IMR-90 (cell line): ENCODE results near the gene MAPK1. TPM values are rescaled to one million over a fixed set of nuclear protein-coding genes. Genes with fewer than 3 reads are reported as not detected.

ENCODE experiments used
- ATAC-seq: fragments of 200-7000 bp; cut with Tn5 transposase; 2 replicates; pipeline ENCODE4 v1.9.1; 2020; ENCODE audit warnings: low read depth, mild to moderate bottlenecking, moderate library complexity
- BruUV-seq: library from RNA; stranded (reverse); fragments of 400-500 nt; replicated peaks from 2 replicates; lab custom pipeline; 2021; lab: Mats Ljungman, UMichigan
- CTCF ChIA-PET: fragments of 300-600 bp; formaldehyde crosslinking; extraction: SDS; loops from one replicate; lab custom pipeline; 2021; ENCODE audit warnings: antibody characterized with exemption; lab: Yijun Ruan, JAX
- POLR2A ChIA-PET: fragments of 300-600 bp; sonication (Branson Sonifier 250); formaldehyde crosslinking; loops from one replicate; lab custom pipeline; 2022; ENCODE audit warnings: antibody characterized with exemption; ENCODE audit not compliant: unreplicated experiment; lab: Charles Lee
- DNase-seq: peaks from one replicate; pipeline ENCODE4 v3.0.0; 2013
- H2AFZ ChIP-seq: replicated peaks from 2 replicates; pipeline ENCODE3; 2013; ENCODE audit warnings: low read length, mild to moderate bottlenecking; ENCODE audit not compliant: poor library complexity
- H2AK5ac ChIP-seq: 2 replicates; pipeline ENCODE4 v1.6.1; 2013; ENCODE audit warnings: low read depth, low read length, inconsistent platforms
- H2AK9ac ChIP-seq: replicated peaks from 2 replicates; pipeline ENCODE3; 2013; ENCODE audit warnings: mild to moderate bottlenecking, low read depth, low read length, moderate library complexity; ENCODE audit not compliant: poor library complexity
- H2BK120ac ChIP-seq: 2 replicates; pipeline ENCODE4 v1.6.1; 2013; ENCODE audit warnings: low read depth, low read length, inconsistent platforms
- H2BK15ac ChIP-seq: 3 replicates; pipeline ENCODE4 v1.6.1; 2013; ENCODE audit warnings: low read depth, low read length, inconsistent platforms
- H2BK20ac ChIP-seq: 2 replicates; pipeline ENCODE4 v1.6.1; 2013; ENCODE audit warnings: low read depth, mild to moderate bottlenecking, inconsistent platforms, low read length, moderate library complexity
- H2BK5ac ChIP-seq: 2 replicates; pipeline ENCODE4 v1.6.1; 2013; ENCODE audit warnings: mild to moderate bottlenecking, low read depth, low read length, inconsistent platforms; ENCODE audit not compliant: poor library complexity, severe bottlenecking
- H3K14ac ChIP-seq: replicated peaks from 2 replicates; pipeline ENCODE4 v1.6.1; 2013; ENCODE audit warnings: low read depth, low read length, inconsistent platforms
- H3K18ac ChIP-seq: 2 replicates; pipeline ENCODE4 v1.6.1; 2013; ENCODE audit warnings: low read depth, low read length, control low read depth
- H3K23ac ChIP-seq: 2 replicates; pipeline ENCODE4 v1.6.1; 2013; ENCODE audit warnings: low read depth, low read length, inconsistent platforms
- H3K27ac ChIP-seq: 2 replicates; pipeline ENCODE4 v1.5.1; 2013; ENCODE audit warnings: mild to moderate bottlenecking, control low read depth, low read length; ENCODE audit not compliant: insufficient read depth
- H3K27me3 ChIP-seq: 2 replicates; pipeline ENCODE4 v1.6.1; 2013; ENCODE audit warnings: low read length; ENCODE audit not compliant: control insufficient read depth, insufficient read depth
- H3K36me3 ChIP-seq: 2 replicates; pipeline ENCODE4 v1.6.1; 2013; ENCODE audit warnings: low read length, mixed read lengths; ENCODE audit not compliant: control insufficient read depth, insufficient read depth
- H3K4ac ChIP-seq: 2 replicates; pipeline ENCODE4 v1.6.1; 2013; ENCODE audit warnings: low read depth, low read length, inconsistent platforms
- H3K4me1 ChIP-seq: 2 replicates; pipeline ENCODE4 v1.6.1; 2013; ENCODE audit warnings: low read length, mixed read lengths; ENCODE audit not compliant: control insufficient read depth, insufficient read depth
- H3K4me2 ChIP-seq: 2 replicates; pipeline ENCODE4 v1.6.1; 2013; ENCODE audit warnings: low read depth, mild to moderate bottlenecking, control low read depth, low read length, moderate library complexity
- H3K4me3 ChIP-seq: 2 replicates; pipeline ENCODE4 v1.5.1; 2013; ENCODE audit warnings: low read depth, mild to moderate bottlenecking, control low read depth, low read length, moderate library complexity; ENCODE audit not compliant: insufficient read depth
- H3K56ac ChIP-seq: 2 replicates; pipeline ENCODE4 v1.6.1; 2013; ENCODE audit warnings: low read length, inconsistent platforms; ENCODE audit not compliant: insufficient read depth; ENCODE audit errors: extremely low read depth
- H3K79me1 ChIP-seq, 2 experiments: 2 replicates each; pipeline ENCODE4 v1.6.1; 2013; ENCODE audit warnings: low read length in 2 of 2, inconsistent platforms in 1 of 2, low read depth in 1 of 2
- H3K9ac ChIP-seq: 2 replicates; pipeline ENCODE4 v1.6.1; 2013; ENCODE audit warnings: low read depth, low read length, control low read depth
- H3K9me1 ChIP-seq: 2 replicates; pipeline ENCODE4 v1.6.1; 2013; ENCODE audit warnings: low read length, inconsistent platforms; ENCODE audit not compliant: insufficient read depth
- H3K9me3 ChIP-seq: 2 replicates; pipeline ENCODE4 v1.6.1; 2013; ENCODE audit warnings: low read length; ENCODE audit not compliant: control insufficient read depth, insufficient read depth
- H4K20me1 ChIP-seq: 2 replicates; pipeline ENCODE4 v1.6.1; 2013; ENCODE audit warnings: low read length, inconsistent platforms; ENCODE audit not compliant: insufficient read depth
- H4K5ac ChIP-seq: 2 replicates; pipeline ENCODE4 v1.6.1; 2013; ENCODE audit warnings: mild to moderate bottlenecking, low read depth, low read length, control low read depth
- H4K8ac ChIP-seq, 2 experiments: 2 replicates each; pipeline ENCODE4 v1.6.1; 2013; ENCODE audit warnings: low read depth in 2 of 2, low read length in 2 of 2, control low read depth in 1 of 2, inconsistent platforms in 1 of 2
- H4K91ac ChIP-seq: 2 replicates; pipeline ENCODE4 v1.6.1; 2013; ENCODE audit warnings: low read depth, low read length, inconsistent platforms; ENCODE audit not compliant: insufficient read depth
- BHLHE40 ChIP-seq: fragments of 150-350 bp; IDR thresholded peaks from 2 replicates; pipeline ENCODE4 v1.6.1; 2016; ENCODE audit warnings: mild to moderate bottlenecking, low read depth, low read length
- CEBPB ChIP-seq: IDR thresholded peaks from 2 replicates; pipeline ENCODE4 v1.6.1; 2012; ENCODE audit warnings: low read depth, low read length, improper control_type of control experiment
- CHD1 ChIP-seq: IDR thresholded peaks from 2 replicates; pipeline ENCODE4 v1.6.1; 2012; ENCODE audit warnings: low read depth, low read length, improper control_type of control experiment
- CTCF ChIP-seq: conservative IDR thresholded peaks from 2 replicates; pipeline ENCODE4 v1.5.1; 2012; ENCODE audit warnings: mild to moderate bottlenecking, low read depth, low read length, improper control_type of control experiment
- MAFK ChIP-seq: IDR thresholded peaks from 2 replicates; pipeline ENCODE4 v1.6.1; 2012; ENCODE audit warnings: low read depth, low read length, improper control_type of control experiment
- MAZ ChIP-seq: IDR thresholded peaks from 2 replicates; pipeline ENCODE4 v1.6.1; 2012; ENCODE audit warnings: low read depth, mild to moderate bottlenecking, low read length, improper control_type of control experiment, moderate library complexity, borderline replicate concordance
- MXI1 ChIP-seq: IDR thresholded peaks from 2 replicates; pipeline ENCODE4 v1.6.1; 2012; ENCODE audit warnings: low read depth, mild to moderate bottlenecking, low read length, moderate library complexity, borderline replicate concordance
- NFE2L2 ChIP-seq: fragments of 150-350 bp; IDR thresholded peaks from 2 replicates; pipeline ENCODE4 v1.6.1; 2016; ENCODE audit warnings: low read depth, mild to moderate bottlenecking, low read length
- RAD21 ChIP-seq: IDR thresholded peaks from 2 replicates; pipeline ENCODE4 v1.6.1; 2012; ENCODE audit warnings: low read length, improper control_type of control experiment
- RCOR1 ChIP-seq: IDR thresholded peaks from 2 replicates; pipeline ENCODE4 v1.6.1; 2012; ENCODE audit warnings: mild to moderate bottlenecking, low read length, improper control_type of control experiment; ENCODE audit not compliant: insufficient replicate concordance
- SMC3 ChIP-seq: fragments of 150-350 bp; IDR thresholded peaks from 2 replicates; pipeline ENCODE4 v1.6.1; 2016; ENCODE audit warnings: low read depth, mild to moderate bottlenecking, antibody characterized with exemption, low read length, moderate library complexity
- WGBS, 2 experiments: methylation state at CpG; one replicate each; pipeline versions ENCODE4 v1.1.5 to v1.1.7; 2013; ENCODE audit warnings: missing lambda C conversion rate in 2 of 2; ENCODE audit not compliant: insufficient read length in 1 of 2; ENCODE audit errors: extremely low coverage in 2 of 2; 5-methylcytosine and 5-hydroxymethylcytosine counted together
- dilution Hi-C: fragments of 300-500 bp; cut with HindIII; formaldehyde crosslinking; loops from one replicate; pipeline ENCODE4 v1.14.3; 2018; ENCODE audit warnings: low sequenced_read_pairs; ENCODE audit not compliant: unreplicated experiment
- in situ Hi-C: fragments of 300-500 bp; cut with MboI; formaldehyde crosslinking; loops from 3 replicates; pipeline ENCODE4 v1.14.3; 2019; ENCODE audit warnings: low sequenced_read_pairs, inconsistent platforms, mixed read lengths
- intact Hi-C: fragments of 100-400 bp; cut with micrococcal nuclease; formaldehyde crosslinking; loops from 2 replicates; pipeline ENCODE4 v1.10.0; 2022
- polyA plus RNA-seq, 3 experiments: library from polyadenylated mRNA; depleted of rRNA; stranded (reverse); fragments of >200 nt; gene quantifications; 2 replicates each; pipeline ENCODE4 v1.2.3, GENCODE V29; 2012; ENCODE audit warnings: low replicate concordance in 1 of 3
- total RNA-seq: library from RNA; depleted of rRNA; stranded (reverse); fragments of >200 nt; gene quantifications from 2 replicates; pipeline ENCODE4 v1.2.3, GENCODE V29; 2012
- TF ChIP-seq, protein P1 (sequence below): fragments of 150-350 bp; IDR thresholded peaks from 2 replicates; pipeline ENCODE4 v1.6.1; 2016; ENCODE audit warnings: low read depth, mild to moderate bottlenecking, low read length, moderate library complexity, borderline replicate concordance
- TF ChIP-seq, protein P2 (sequence below): fragments of 150-350 bp; IDR thresholded peaks from 2 replicates; pipeline ENCODE4 v1.6.1; 2017; ENCODE audit warnings: mild to moderate bottlenecking, antibody characterized with exemption, low read length, low read depth

MAPK1 gene
- total and polyA plus RNA-seq, 2 of the 4 experiments (the other 2 are of a cell fraction) = 41.0 to 51.3 TPM

GRCh38 chr22:21816787-21817496, 50.5 kb downstream of the MAPK1 start:
- H3K4me3 ChIP-seq = no peak overlapping the region
- in situ Hi-C loops = no loop called here
- no peak for TF ChIP-seq CTCF
- no peak for TF ChIP-seq RCOR1
- no peak for TF ChIP-seq BHLHE40
- TF ChIP-seq NFE2L2 = 0 out of 2 replicates have a peak, but pooled peaks have one; percentile 56
- TF ChIP-seq CEBPB = peak; percentile 51; the same call in 1 of the 2 replicates
- no peak for TF ChIP-seq MAFK
- TF ChIP-seq MXI1 = peak; percentile 52; the same call in 1 of the 2 replicates
- TF ChIP-seq, protein P1, sequence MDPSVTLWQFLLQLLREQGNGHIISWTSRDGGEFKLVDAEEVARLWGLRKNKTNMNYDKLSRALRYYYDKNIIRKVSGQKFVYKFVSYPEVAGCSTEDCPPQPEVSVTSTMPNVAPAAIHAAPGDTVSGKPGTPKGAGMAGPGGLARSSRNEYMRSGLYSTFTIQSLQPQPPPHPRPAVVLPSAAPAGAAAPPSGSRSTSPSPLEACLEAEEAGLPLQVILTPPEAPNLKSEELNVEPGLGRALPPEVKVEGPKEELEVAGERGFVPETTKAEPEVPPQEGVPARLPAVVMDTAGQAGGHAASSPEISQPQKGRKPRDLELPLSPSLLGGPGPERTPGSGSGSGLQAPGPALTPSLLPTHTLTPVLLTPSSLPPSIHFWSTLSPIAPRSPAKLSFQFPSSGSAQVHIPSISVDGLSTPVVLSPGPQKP = no peak
- TF ChIP-seq, protein P2, sequence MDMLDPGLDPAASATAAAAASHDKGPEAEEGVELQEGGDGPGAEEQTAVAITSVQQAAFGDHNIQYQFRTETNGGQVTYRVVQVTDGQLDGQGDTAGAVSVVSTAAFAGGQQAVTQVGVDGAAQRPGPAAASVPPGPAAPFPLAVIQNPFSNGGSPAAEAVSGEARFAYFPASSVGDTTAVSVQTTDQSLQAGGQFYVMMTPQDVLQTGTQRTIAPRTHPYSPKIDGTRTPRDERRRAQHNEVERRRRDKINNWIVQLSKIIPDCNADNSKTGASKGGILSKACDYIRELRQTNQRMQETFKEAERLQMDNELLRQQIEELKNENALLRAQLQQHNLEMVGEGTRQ = no peak
- no peak for TF ChIP-seq MAZ
- no peak for TF ChIP-seq RAD21
- no peak for TF ChIP-seq CHD1
- no peak for TF ChIP-seq SMC3

More at GRCh38 chr22:21816787-21817496, 50.5 kb downstream of the MAPK1 start:
- intact Hi-C loops = loop anchor here (5.0 kb wide), 1 partner anchor 50 kb away; the partner anchor contains the start of gene MAPK1
- WGBS, 2 experiments = 80% methylated on average over 1 of the region's 10 CpGs; no CpG with 5 or more reads in 1 of the 2 experiments
- Histone ChIP-seq H3K4me1 (peaks cover 10% of the 10 kb centered on the region), H4K8ac (no peak overlapping the region), H3K56ac (no peak overlapping the region), H2BK120ac (no peak overlapping the region; the same call in 1 of the 2 replicates), H2AFZ (no peak overlapping the region), H3K27ac (no peak overlapping the region), H3K36me3 (no peaks in the 10 kb centered on the region; the same call in 1 of the 2 replicates), H3K4ac (peak overlapping the region; percentile 55; the same call in 1 of the 2 replicates), H2AK5ac (no peak overlapping the region), H3K79me1 (peaks cover 10 to 76% of the 10 kb centered on the region in 2 experiments; a peak in 3 of 4 replicates), H2BK20ac (no peak overlapping the region), H3K9me1 (peaks cover 21% of the 10 kb centered on the region), H3K9ac (no peak overlapping the region), H3K23ac (0 out of 2 replicates have a peak overlapping the region, but pooled peaks have one; percentile 31), H3K14ac (peak overlapping the region; percentile 36; the same call in 1 of the 2 replicates), H3K9me3 (no peaks in the 10 kb centered on the region), H2BK5ac (peak overlapping the region; percentile 27), H2BK15ac (no peak overlapping the region), H3K4me2 (peak overlapping the region; percentile 30; the same call in 1 of the 2 replicates), H3K27me3 (no peaks in the 10 kb centered on the region), H3K18ac (no peak overlapping the region), H4K91ac (no peak overlapping the region), H2AK9ac (no peak overlapping the region), H4K5ac (no peak overlapping the region), H4K20me1 (peaks cover 77% of the 10 kb centered on the region)
- dilution Hi-C loops = no loop called here
- peak; percentile 94 for ATAC-seq
- peak; percentile 95 for DNase-seq
- CTCF ChIA-PET = interaction anchor here (0.6 to 1.2 kb wide), 2 partner anchors 17 to 108 kb away, joined by 3 to 5 read pairs; no protein-coding TSS in a partner anchor
- BruUV-seq = no TSS peak
- POLR2A ChIA-PET = interaction anchor here (0.6 kb wide), 1 partner anchor 9 kb away, joined by 3 read pairs; no protein-coding TSS in a partner anchor
